ENCODE measurements around the gene CEP152. TPM values are rescaled to one million over a fixed set of nuclear protein-coding genes. Genes with fewer than 3 reads are reported as not detected.
"Not testable (repeated sequence)": the region's sequence is repeated elsewhere in the genome, so short reads cannot be mapped to it uniquely, and the experiment has no call there.

The CEP152 gene
- total RNA-seq, 1 experiment from 2014 or later: 24.6 TPM

DNA sequence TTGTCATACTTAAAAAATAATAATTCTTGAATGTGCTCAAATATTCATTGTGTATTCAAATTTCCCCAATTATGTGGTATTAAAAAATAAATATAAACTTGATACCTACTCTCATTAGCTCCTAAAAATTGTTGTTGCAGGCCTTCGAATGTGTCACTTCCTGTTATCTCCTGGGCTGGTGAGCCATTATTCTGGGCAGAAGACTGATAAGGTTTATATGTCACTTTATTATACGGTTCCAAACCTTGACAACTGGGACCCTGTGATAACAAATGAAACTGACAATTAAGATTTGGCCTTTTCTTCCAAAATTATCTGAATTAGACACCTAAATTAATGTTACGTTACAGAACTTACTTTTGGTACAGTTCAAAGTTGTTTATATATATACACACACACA lies 15.0 kb downstream of the CEP152 start:
- H3K36me3 ChIP-seq (ENCODE audit: low read depth): no peaks in the 10 kb centered on the region
- peaks cover 13% of the 10 kb centered on the region for H3K79me2 ChIP-seq (ENCODE audit: low read depth)
- H3K9me3 ChIP-seq (ENCODE audit: insufficient read depth, low read depth): no peaks in the 10 kb centered on the region
- CTCF ChIA-PET: no interaction called here
- H3K4me2 ChIP-seq: no peak overlapping the region
- TF ChIP-seq EZH2 (IDR thresholded peaks at IDR 0.05; ENCODE audit: low read depth): no peak
- TF ChIP-seq, protein P1, sequence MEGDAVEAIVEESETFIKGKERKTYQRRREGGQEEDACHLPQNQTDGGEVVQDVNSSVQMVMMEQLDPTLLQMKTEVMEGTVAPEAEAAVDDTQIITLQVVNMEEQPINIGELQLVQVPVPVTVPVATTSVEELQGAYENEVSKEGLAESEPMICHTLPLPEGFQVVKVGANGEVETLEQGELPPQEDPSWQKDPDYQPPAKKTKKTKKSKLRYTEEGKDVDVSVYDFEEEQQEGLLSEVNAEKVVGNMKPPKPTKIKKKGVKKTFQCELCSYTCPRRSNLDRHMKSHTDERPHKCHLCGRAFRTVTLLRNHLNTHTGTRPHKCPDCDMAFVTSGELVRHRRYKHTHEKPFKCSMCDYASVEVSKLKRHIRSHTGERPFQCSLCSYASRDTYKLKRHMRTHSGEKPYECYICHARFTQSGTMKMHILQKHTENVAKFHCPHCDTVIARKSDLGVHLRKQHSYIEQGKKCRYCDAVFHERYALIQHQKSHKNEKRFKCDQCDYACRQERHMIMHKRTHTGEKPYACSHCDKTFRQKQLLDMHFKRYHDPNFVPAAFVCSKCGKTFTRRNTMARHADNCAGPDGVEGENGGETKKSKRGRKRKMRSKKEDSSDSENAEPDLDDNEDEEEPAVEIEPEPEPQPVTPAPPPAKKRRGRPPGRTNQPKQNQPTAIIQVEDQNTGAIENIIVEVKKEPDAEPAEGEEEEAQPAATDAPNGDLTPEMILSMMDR (conservative IDR thresholded peaks at IDR 0.05): no peak
- no peak for DNase-seq
- H3K4me1 ChIP-seq (replicated peaks; ENCODE audit: insufficient read depth): peaks cover 15% of the 10 kb centered on the region
- no peaks in the 10 kb centered on the region for H3F3A ChIP-seq (ENCODE audit: insufficient read depth, low read depth)
- no peaks in the 10 kb centered on the region; the same call in 1 of the 2 replicates for H4K20me1 ChIP-seq (ENCODE audit: insufficient read depth)
- no peak overlapping the region for H2AFZ ChIP-seq
- H3K27ac ChIP-seq: no peak overlapping the region
- no peaks in the 10 kb centered on the region for H3K9me2 ChIP-seq (ENCODE audit: insufficient read depth)
- H3K4me3 ChIP-seq: no peak overlapping the region
- intact Hi-C loops (cut with micrococcal nuclease; ENCODE audit: unreplicated experiment): no loop called here
- H3K27me3 ChIP-seq (ENCODE audit: insufficient read depth, low read depth): no peaks in the 10 kb centered on the region
- no TSS peak for BruUV-seq (replicated peaks)
- POLR2A ChIA-PET (ENCODE audit: unreplicated experiment): no interaction called here

DNA sequence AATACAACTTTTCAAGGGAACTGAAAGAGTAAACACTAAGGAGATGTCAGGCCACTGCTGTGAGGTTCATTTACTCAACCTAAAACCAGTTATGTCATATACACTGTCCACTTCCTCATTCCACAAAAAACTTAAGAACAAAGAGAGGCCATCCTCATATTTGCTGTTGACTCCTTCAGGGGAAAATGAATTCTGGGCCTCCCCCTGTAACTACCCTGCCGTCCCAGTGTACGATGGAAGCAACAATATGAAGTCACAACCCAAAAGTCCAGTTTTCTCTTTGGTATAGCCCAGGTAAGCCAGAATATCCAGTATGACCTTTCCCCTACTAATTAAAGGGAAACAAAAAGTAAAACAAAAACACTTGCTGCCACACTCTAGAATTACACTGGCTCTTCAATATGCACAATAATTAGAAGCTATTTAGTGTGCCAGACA lies 16.2 kb downstream of the CEP152 start:
- peak; percentile 18 to 63 for DNase-seq
- no TSS peak for BruUV-seq (replicated peaks)
- intact Hi-C loops (cut with micrococcal nuclease; ENCODE audit: unreplicated experiment): loop anchor here (1.0 kb wide), 1 partner anchor 16 kb away; no protein-coding TSS in a partner anchor

DNA sequence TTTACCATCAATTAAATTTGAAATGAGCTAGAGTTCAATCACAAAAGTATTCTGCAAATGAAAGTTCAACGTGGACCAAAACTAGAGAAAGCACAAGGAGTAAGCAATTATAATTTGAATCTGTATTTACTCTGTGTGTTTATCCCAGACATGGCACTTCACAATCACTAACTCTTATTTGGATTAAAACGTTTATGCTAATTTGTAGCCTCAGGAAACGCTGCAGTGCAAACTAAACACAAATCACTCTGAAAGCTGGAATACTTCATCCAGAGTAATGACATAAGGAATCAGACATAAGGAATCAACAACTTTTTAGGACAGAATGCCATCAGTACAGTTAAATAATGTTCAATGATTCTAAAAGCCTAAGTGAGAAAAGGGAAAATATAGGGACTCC lies 18.5 kb downstream of the CEP152 start:
- Histone ChIP-seq H3K4me3 (no peak overlapping the region), H3K4me1 (replicated peaks; ENCODE audit: insufficient read depth) (peaks cover 15% of the 10 kb centered on the region), H3F3A (ENCODE audit: insufficient read depth, low read depth) (no peaks in the 10 kb centered on the region), H2AFZ (no peak overlapping the region), H3K27me3 (ENCODE audit: insufficient read depth, low read depth) (no peaks in the 10 kb centered on the region), H3K9me3 (ENCODE audit: insufficient read depth, low read depth) (no peaks in the 10 kb centered on the region), H3K9me2 (ENCODE audit: insufficient read depth) (no peaks in the 10 kb centered on the region), H3K79me2 (ENCODE audit: low read depth) (no peaks in the 10 kb centered on the region), H3K4me2 (no peak overlapping the region), H3K27ac (no peak overlapping the region), H3K36me3 (ENCODE audit: low read depth) (no peaks in the 10 kb centered on the region; the same call in 1 of the 2 replicates), H4K20me1 (ENCODE audit: insufficient read depth) (no peaks in the 10 kb centered on the region; the same call in 1 of the 2 replicates)
- TF ChIP-seq, protein P1 (conservative IDR thresholded peaks at IDR 0.05): no peak
- ChIA-PET POLR2A (ENCODE audit: unreplicated experiment) (no interaction called here), CTCF (no interaction called here)
- BruUV-seq (replicated peaks): no TSS peak
- intact Hi-C loops (cut with micrococcal nuclease; ENCODE audit: unreplicated experiment): no loop called here
- DNase-seq: no peak

More for the DNA sequence above, 16.2 kb downstream of the CEP152 start:
- Histone ChIP-seq H3K36me3 (ENCODE audit: low read depth) (no peaks in the 10 kb centered on the region; the same call in 1 of the 2 replicates), H3K4me1 (replicated peaks; ENCODE audit: insufficient read depth) (peaks cover 15% of the 10 kb centered on the region), H3F3A (ENCODE audit: insufficient read depth, low read depth) (no peaks in the 10 kb centered on the region), H3K4me2 (peak overlapping the region; percentile 47; the same call in 1 of the 2 replicates), H3K27ac (peak overlapping the region; percentile 60), H3K79me2 (ENCODE audit: low read depth) (peaks cover 4% of the 10 kb centered on the region; the same call in 1 of the 2 replicates), H2AFZ (no peak overlapping the region), H3K4me3 (no peak overlapping the region), H3K9me2 (ENCODE audit: insufficient read depth) (no peaks in the 10 kb centered on the region), H3K27me3 (ENCODE audit: insufficient read depth, low read depth) (no peaks in the 10 kb centered on the region), H4K20me1 (ENCODE audit: insufficient read depth) (no peaks in the 10 kb centered on the region; the same call in 1 of the 2 replicates), H3K9me3 (ENCODE audit: insufficient read depth, low read depth) (no peaks in the 10 kb centered on the region)
- no peak for TF ChIP-seq EZH2 (IDR thresholded peaks at IDR 0.05; ENCODE audit: low read depth)
- TF ChIP-seq, protein P1 (conservative IDR thresholded peaks at IDR 0.05): no peak
- ChIA-PET POLR2A (ENCODE audit: unreplicated experiment) (no interaction called here), CTCF (no interaction called here)

DNA sequence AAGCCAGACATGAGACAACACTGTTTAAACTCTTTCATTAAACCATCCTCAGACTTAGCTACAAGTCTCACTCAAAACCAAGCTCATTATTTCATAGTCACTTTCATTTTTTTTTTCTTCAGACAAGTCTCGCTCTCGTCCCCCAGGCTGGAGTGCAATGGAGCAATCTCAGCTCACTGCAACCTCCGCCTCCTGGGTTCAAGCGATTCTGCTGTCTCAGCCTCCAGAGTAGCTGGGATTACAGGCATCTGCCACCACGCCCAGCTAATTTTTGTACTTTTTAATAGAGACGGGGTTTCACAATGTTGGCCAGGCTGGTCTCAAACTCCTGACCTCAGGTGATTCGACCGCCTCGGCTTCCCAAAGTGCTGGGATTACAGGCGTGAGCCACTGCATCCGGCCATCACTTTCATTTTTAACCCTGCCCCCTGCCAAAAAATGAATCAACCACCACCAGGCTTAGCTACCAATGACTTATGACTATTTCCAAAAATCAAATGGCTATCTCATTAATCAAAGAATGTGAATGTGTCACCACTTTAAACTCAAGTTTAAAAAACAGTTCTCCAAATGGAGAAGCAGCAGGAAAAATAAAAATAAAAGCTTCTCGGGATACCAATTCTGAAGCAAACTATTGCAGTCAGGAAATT lies 20.3 kb downstream of the CEP152 start:
- H2AFZ ChIP-seq; H3F3A ChIP-seq (ENCODE audit: insufficient read depth, low read depth); intact Hi-C loops (cut with micrococcal nuclease; ENCODE audit: unreplicated experiment); H3K79me2 ChIP-seq (ENCODE audit: low read depth); H3K9me3 ChIP-seq (ENCODE audit: insufficient read depth, low read depth); H4K20me1 ChIP-seq (ENCODE audit: insufficient read depth); H3K27ac ChIP-seq; H3K36me3 ChIP-seq (ENCODE audit: low read depth); H3K4me3 ChIP-seq; H3K4me2 ChIP-seq; DNase-seq; BruUV-seq (replicated peaks); H3K9me2 ChIP-seq (ENCODE audit: insufficient read depth); H3K27me3 ChIP-seq (ENCODE audit: insufficient read depth, low read depth): not testable (repeated sequence)
- H3K4me1 ChIP-seq (replicated peaks; ENCODE audit: insufficient read depth): peaks cover 14% of the 10 kb centered on the region
- ChIA-PET POLR2A (ENCODE audit: unreplicated experiment) (interaction anchor here (0.6 kb wide), 1 partner anchor 292 kb away, joined by 4 read pairs; no protein-coding TSS in a partner anchor), CTCF (interaction anchor here (0.7 kb wide), 1 partner anchor 11 kb away, joined by 3 read pairs; no protein-coding TSS in a partner anchor)

Data from PC-9 (cell line).